Activated CD4-positive, alpha-beta T cell treated with anti-CD3 and anti-CD28 coated beads, Interleukin-2, amount 10 ng/mL, durations not matched to agents 24 days and 14 days (primary cell): ENCODE measurements around the gene CFAP54. TPM values are rescaled to one million over a fixed set of nuclear protein-coding genes. Genes with fewer than 3 reads are reported as not detected.
"Not testable (repeated sequence)": the region's sequence is repeated elsewhere in the genome, so short reads cannot be mapped to it uniquely, and the experiment has no call there.

Experiments
- DNase-seq: peaks from one replicate; pipeline ENCODE4 v3.0.0; 2022
- H3K27ac Mint-ChIP-seq: one replicate; pipeline ENCODE4 v1.8.0; 2022; ENCODE audit warnings: mild to moderate bottlenecking, mixed read lengths
- H3K27me3 Mint-ChIP-seq: one replicate; pipeline ENCODE4 v1.8.0; 2022; ENCODE audit warnings: mixed read lengths
- H3K36me3 Mint-ChIP-seq: one replicate; pipeline ENCODE4 v1.8.0; 2022; ENCODE audit warnings: low read depth, mild to moderate bottlenecking, mixed read lengths
- H3K4me1 Mint-ChIP-seq: one replicate; pipeline ENCODE4 v1.8.0; 2021; ENCODE audit warnings: mixed read lengths
- H3K4me3 Mint-ChIP-seq: one replicate; pipeline ENCODE4 v1.8.0; 2022; ENCODE audit warnings: mild to moderate bottlenecking, moderate library complexity, mixed read lengths
- H3K9me3 Mint-ChIP-seq: one replicate; pipeline ENCODE4 v1.8.0; 2021; ENCODE audit warnings: mixed read lengths
- intact Hi-C: fragments of 100-400 bp; cut with micrococcal nuclease; formaldehyde crosslinking; loops from one replicate; pipeline ENCODE4 v1.15.1; 2023
- total RNA-seq: library from RNA; stranded (reverse); gene quantifications from 2 replicates; pipeline ENCODE4 v1.2.3, GENCODE V29; 2022

CFAP54 gene
- total RNA-seq, 1 donor from 2014 or later, result 0.09 TPM

DNA sequence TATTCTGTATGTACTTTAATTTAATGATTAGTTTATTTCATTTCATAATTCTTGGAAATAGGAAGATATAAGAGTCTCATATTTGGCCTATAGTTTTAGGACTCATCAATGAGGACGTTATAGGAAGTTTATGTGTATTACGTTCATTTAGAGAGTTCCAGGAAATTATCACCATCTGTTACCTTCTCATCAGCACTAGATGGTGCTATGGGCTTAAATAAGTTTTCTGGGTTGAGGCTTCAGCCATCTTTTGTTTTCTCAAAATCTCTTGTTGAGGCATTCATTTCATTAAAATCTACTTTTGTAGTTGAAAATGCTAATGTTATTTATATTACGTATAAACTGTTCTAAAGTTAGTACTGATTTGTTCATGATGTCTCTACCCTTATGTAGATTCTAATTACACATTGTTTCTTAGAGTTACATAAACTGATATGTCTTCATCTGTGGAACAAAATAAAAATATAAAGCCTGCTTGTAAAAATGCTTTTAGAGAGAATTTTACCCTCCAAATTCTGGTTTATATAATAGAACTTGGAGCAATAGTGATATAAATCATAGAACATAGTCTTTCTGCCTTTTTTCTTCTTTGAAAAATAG lies 89.2 kb downstream of the CFAP54 start:
- intact Hi-C loops, result loop anchor here (1.0 to 5.0 kb wide), 4 partner anchors 244 to 1819 kb away; no protein-coding TSS in a partner anchor
- H3K27ac Mint-ChIP-seq, result no peak overlapping the region
- peaks cover 11% of the 10 kb centered on the region for H3K27me3 Mint-ChIP-seq
- H3K4me3 Mint-ChIP-seq, result no peak overlapping the region
- H3K36me3 Mint-ChIP-seq, result no peaks in the 10 kb centered on the region
- DNase-seq, result peak; percentile 74
- no peaks in the 10 kb centered on the region for H3K4me1 Mint-ChIP-seq
- no peaks in the 10 kb centered on the region for H3K9me3 Mint-ChIP-seq

GRCh38 chr12:96585977-96586376 lies 96.6 kb downstream of the CFAP54 start:
- no peak for DNase-seq
- no peaks in the 10 kb centered on the region for H3K9me3 Mint-ChIP-seq
- intact Hi-C loops, result no loop called here
- no peak overlapping the region for H3K27ac Mint-ChIP-seq
- H3K27me3 Mint-ChIP-seq, result peaks cover 19% of the 10 kb centered on the region
- no peak overlapping the region for H3K4me3 Mint-ChIP-seq
- H3K36me3 Mint-ChIP-seq, result no peaks in the 10 kb centered on the region
- no peaks in the 10 kb centered on the region for H3K4me1 Mint-ChIP-seq

DNA sequence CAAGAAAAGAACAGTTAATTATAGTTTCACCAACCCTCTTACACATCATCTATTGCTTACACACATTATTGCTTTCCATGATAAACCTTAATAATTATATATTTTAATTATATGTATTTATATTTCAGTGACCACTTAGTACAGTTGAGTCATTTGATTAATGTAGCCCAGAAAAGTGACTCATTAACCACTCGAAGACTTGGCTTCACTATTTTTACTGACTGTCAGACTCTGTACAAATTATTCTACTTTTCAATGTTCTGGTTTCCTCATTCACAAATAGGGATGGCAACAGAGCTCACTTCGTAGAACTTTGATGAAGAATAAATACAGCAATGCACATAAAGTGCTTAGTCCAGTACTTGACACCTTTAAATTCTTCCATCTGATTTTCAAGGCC lies 98.3 kb downstream of the CFAP54 start:
- Mint-ChIP-seq H3K27ac (no peak overlapping the region), H3K36me3 (no peaks in the 10 kb centered on the region), H3K4me1 (no peaks in the 10 kb centered on the region), H3K4me3 (no peak overlapping the region), H3K27me3 (peaks cover 25% of the 10 kb centered on the region), H3K9me3 (no peaks in the 10 kb centered on the region)
- intact Hi-C loops, result no loop called here
- no peak for DNase-seq

DNA sequence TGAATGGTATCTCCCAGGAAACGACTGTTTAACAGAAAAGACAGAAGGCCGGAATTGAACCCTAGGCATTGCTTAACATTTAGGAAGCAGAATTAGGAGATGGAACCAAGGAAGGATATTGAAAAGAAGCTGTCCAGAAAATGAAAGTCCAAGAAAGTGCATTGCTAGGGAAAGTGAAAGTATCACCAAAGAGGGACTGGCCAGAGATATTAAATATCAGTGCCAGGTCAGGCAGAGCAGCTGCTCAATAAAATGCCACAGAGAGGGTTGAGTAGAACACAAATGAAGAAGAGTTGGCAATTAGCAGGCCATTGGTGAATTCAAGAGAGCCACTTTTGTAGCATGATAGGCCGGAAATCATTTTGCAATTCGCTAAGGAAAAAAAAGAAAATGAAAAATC lies 101.6 kb downstream of the CFAP54 start:
- H3K4me1 Mint-ChIP-seq, result no peaks in the 10 kb centered on the region
- H3K4me3 Mint-ChIP-seq, result no peak overlapping the region
- no peak for DNase-seq
- no peaks in the 10 kb centered on the region for H3K36me3 Mint-ChIP-seq
- H3K27me3 Mint-ChIP-seq, result peaks cover 27% of the 10 kb centered on the region
- H3K9me3 Mint-ChIP-seq, result no peaks in the 10 kb centered on the region
- intact Hi-C loops, result no loop called here
- no peak overlapping the region for H3K27ac Mint-ChIP-seq

DNA sequence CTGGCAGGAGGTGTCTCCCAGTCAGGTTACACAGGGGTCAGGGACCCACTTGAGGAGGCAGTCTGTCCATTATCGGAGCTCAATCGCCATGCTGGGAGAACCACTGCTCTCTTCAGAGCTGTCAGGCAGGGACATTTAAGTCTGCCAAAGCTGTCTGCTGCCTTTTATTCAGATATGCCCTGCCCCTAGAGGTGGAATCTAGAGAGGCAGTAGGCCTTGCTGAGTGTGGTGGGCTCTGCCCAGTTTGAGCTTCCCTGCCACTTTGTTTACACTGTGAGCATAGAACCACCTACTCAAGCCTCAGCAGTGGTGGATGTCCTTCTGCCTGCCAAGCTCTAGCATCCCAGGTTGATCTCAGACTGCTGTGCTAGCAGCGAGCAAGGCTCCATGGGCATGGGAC lies 115.0 kb downstream of the CFAP54 start:
- intact Hi-C loops, H3K36me3 Mint-ChIP-seq, H3K9me3 Mint-ChIP-seq, H3K27ac Mint-ChIP-seq, DNase-seq, H3K4me1 Mint-ChIP-seq, H3K4me3 Mint-ChIP-seq: not testable (repeated sequence)
- H3K27me3 Mint-ChIP-seq, result peaks cover 20% of the 10 kb centered on the region

DNA sequence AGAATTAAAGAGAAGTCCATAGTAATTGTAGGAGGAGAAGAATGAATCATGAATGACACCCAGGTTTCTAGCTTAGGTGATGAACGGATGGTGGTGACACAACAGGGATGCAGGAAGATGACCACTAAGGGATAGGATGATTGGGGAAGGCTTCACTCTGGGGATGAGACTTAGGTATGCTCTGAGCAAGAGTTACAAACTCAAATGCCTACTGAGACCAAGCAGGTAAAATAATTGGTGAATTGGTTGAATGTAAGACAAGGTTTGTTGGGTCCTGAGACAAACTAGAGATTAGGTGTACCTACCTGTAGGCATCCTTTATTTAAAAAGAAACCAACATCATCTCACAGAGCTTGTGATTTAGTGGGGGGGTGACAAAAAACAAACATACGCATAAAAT lies 116.3 kb downstream of the CFAP54 start:
- Mint-ChIP-seq H3K4me3 (no peak overlapping the region), H3K27ac (no peak overlapping the region), H3K4me1 (no peaks in the 10 kb centered on the region), H3K9me3 (peaks cover 2% of the 10 kb centered on the region), H3K27me3 (peaks cover 17% of the 10 kb centered on the region), H3K36me3 (no peaks in the 10 kb centered on the region)
- no peak for DNase-seq
- intact Hi-C loops, result no loop called here

- no peaks in the 10 kb centered on the region for H3K4me1 Mint-ChIP-seq
- DNase-seq, result no peak
- no peak overlapping the region for H3K27ac Mint-ChIP-seq
- H3K36me3 Mint-ChIP-seq, result no peaks in the 10 kb centered on the region
- intact Hi-C loops, result no loop called here
- no peaks in the 10 kb centered on the region for H3K9me3 Mint-ChIP-seq
- no peak overlapping the region for H3K4me3 Mint-ChIP-seq
- peaks cover 15% of the 10 kb centered on the region for H3K27me3 Mint-ChIP-seq
Measured at GRCh38 chr12:96606134-96606533, 116.8 kb downstream of the CFAP54 start.

DNA sequence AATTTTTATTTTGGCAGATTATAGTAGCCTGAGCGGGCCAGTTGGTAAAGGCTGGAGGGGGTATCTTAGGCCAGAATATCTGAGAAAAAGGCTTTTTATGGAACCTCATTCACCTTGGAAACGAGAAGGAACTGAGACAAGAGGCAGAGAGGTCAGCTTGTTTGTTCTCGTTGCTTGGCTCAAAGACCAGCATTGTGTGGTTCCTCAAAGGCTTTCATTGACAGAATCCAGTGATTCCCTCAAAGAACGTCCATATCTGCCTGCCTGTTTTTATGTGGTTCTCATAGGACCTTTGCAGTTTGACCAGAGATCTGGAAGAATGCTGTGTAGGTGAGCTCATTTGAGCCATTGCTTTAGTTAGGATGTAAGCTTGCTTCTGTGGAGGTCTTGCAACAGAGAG lies 117.3 kb downstream of the CFAP54 start:
- Mint-ChIP-seq H3K4me1 (no peaks in the 10 kb centered on the region), H3K36me3 (no peaks in the 10 kb centered on the region), H3K27ac (no peak overlapping the region), H3K4me3 (no peak overlapping the region), H3K9me3 (no peaks in the 10 kb centered on the region), H3K27me3 (peaks cover 15% of the 10 kb centered on the region)
- intact Hi-C loops, result no loop called here
- no peak for DNase-seq

DNA sequence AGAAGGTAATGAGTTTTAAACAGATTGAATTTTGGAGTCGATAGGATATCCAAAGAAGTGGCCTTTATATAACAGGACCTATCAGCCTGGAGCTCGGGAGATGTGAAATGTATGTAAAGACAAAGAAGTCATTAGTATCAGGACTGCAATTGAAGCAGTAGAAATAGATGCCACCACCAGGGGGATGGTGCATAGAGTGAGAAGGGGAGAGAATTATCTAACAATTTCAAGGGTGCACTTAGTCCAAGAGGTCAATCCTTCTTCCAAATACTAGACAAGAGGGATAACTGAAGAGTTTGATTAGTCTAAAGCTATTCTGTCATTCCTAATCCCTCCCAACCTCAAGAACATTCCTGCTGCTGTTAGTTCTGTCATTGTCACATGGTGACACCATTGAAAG lies 127.8 kb downstream of the CFAP54 start:
- intact Hi-C loops, result no loop called here
- no peaks in the 10 kb centered on the region for H3K36me3 Mint-ChIP-seq
- no peak overlapping the region for H3K27ac Mint-ChIP-seq
- H3K9me3 Mint-ChIP-seq, result no peaks in the 10 kb centered on the region
- peaks cover 1% of the 10 kb centered on the region for H3K27me3 Mint-ChIP-seq
- H3K4me3 Mint-ChIP-seq, result no peak overlapping the region
- no peak for DNase-seq
- H3K4me1 Mint-ChIP-seq, result no peaks in the 10 kb centered on the region

DNA sequence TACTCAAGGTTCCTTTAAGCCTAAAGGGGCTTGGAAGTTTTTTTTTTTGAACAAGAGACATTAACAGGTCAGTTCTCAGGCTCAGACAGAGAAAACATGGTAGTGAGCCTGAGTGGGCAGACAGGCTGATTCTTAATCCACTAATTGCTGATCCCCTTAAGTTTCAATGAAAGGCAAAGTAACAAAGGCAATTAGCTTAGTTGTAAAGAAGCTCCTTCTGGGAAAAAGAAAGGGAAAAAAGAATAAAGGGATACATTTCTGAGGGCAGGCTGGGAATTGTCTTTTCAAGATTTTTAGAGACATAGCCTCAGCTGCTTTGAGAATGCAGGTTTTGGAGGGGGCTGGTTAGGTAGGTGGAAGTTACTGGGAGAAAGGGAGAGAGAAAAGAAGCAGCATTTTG lies 133.8 kb downstream of the CFAP54 start:
- Mint-ChIP-seq H3K9me3 (no peaks in the 10 kb centered on the region), H3K36me3 (no peaks in the 10 kb centered on the region)
- intact Hi-C loops, result no loop called here

GRCh38 chr12:96623656-96624217 lies 134.4 kb downstream of the CFAP54 start:
- intact Hi-C loops, result no loop called here
- H3K27me3 Mint-ChIP-seq, result peaks cover 8% of the 10 kb centered on the region
- no peaks in the 10 kb centered on the region for H3K4me1 Mint-ChIP-seq
- H3K4me3 Mint-ChIP-seq, result no peak overlapping the region
- H3K9me3 Mint-ChIP-seq, result no peaks in the 10 kb centered on the region
- no peak overlapping the region for H3K27ac Mint-ChIP-seq
- H3K36me3 Mint-ChIP-seq, result no peaks in the 10 kb centered on the region
- no peak for DNase-seq

More for the DNA sequence above, 133.8 kb downstream of the CFAP54 start:
- Mint-ChIP-seq H3K27ac (no peak overlapping the region), H3K4me3 (no peak overlapping the region), H3K27me3 (peaks cover 8% of the 10 kb centered on the region), H3K4me1 (no peaks in the 10 kb centered on the region)
- no peak for DNase-seq

DNA sequence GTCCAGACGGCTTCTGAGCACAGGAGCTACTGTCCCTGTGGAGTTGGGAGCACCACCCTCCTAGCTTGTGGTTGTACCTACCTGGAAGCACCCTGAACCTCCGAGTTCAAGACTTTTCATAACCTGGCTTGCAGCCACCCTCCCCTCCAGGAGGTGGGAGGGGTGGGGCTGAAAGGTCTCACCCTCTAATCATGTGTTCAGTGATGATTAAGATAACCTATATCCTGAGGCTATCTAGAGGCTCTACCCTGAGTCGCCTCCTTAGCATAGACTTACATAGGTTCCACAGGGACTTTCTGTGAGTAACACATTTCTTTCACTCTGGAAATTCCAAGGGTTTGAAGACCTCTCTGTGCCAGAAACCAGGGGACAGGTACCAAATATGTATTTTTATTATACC lies 146.5 kb downstream of the CFAP54 start:
- Mint-ChIP-seq H3K4me1 (no peaks in the 10 kb centered on the region), H3K4me3 (no peak overlapping the region), H3K27me3 (peaks cover 2% of the 10 kb centered on the region), H3K27ac (no peak overlapping the region), H3K9me3 (no peaks in the 10 kb centered on the region), H3K36me3 (no peaks in the 10 kb centered on the region)
- intact Hi-C loops, result no loop called here
- no peak for DNase-seq

DNA sequence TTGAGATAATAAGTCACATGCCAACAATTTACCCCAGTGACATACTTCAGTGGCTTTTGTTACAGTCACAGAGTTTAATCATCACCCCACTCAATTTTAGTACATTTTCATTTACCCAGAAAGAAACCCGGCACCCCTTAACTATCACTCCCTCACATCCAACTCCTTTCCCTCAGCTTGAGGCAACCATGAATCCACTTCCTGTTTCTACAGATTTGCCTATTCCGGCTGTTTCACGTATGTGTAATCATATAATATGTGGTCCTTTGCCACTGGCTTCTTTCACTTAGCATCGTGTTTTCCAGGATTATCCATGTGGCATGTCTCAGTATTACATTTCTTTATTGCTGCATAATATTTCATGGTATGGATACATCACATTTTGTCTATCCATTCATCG lies 147.5 kb downstream of the CFAP54 start:
- intact Hi-C loops, result no loop called here
- DNase-seq, result no peak
- H3K27me3 Mint-ChIP-seq, result peaks cover 2% of the 10 kb centered on the region
- H3K36me3 Mint-ChIP-seq, result no peaks in the 10 kb centered on the region
- H3K9me3 Mint-ChIP-seq, result no peaks in the 10 kb centered on the region
- H3K4me3 Mint-ChIP-seq, result no peak overlapping the region
- no peak overlapping the region for H3K27ac Mint-ChIP-seq
- no peaks in the 10 kb centered on the region for H3K4me1 Mint-ChIP-seq

DNA sequence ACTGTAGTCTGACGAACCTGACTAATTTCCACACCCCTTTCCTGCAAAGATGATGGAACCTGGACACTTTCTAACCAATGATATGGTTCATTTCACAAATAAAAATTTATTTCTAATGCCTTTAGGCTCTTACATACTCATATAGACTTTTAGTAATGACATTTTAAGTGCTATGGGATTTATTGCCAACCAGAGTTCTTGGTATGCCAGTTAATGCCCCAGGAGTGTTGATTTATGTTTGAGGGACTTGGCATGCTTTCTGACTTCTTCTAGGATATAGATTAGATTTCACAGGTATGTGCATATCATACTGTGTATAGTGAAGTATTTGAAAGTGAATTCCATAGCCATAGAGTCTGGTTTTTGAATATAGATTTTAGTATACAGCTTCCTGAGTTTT lies 159.5 kb downstream of the CFAP54 start:
- no peak for DNase-seq
- Mint-ChIP-seq H3K4me3 (no peak overlapping the region), H3K27me3 (no peaks in the 10 kb centered on the region), H3K36me3 (no peaks in the 10 kb centered on the region), H3K4me1 (no peaks in the 10 kb centered on the region), H3K27ac (no peak overlapping the region), H3K9me3 (no peaks in the 10 kb centered on the region)
- intact Hi-C loops, result no loop called here

DNA sequence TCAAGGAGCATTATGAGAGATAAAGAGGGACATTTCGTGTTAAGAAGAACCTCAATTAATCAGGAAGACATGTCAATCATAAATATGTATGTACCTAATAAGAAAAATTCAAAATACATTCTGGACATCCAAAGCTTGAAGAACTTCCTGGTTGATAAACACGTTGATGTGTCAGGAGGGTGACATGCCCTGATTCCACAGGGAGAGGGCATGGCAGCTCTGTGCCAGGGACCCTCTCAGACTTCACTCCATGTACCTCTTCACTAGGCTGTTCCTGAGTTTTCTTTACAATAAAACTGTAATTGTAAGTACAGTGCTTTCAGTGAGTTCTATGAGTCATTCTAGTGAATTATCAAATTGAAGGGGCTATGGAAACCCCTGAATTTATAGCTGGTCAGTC lies 163.5 kb downstream of the CFAP54 start:
- H3K27me3 Mint-ChIP-seq, result peaks cover 4% of the 10 kb centered on the region
- no peaks in the 10 kb centered on the region for H3K9me3 Mint-ChIP-seq
- no peak for DNase-seq
- H3K4me3 Mint-ChIP-seq, result no peak overlapping the region
- H3K4me1 Mint-ChIP-seq, result no peaks in the 10 kb centered on the region
- intact Hi-C loops, result no loop called here
- H3K27ac Mint-ChIP-seq, result no peak overlapping the region
- H3K36me3 Mint-ChIP-seq, result no peaks in the 10 kb centered on the region
